Heart left ventricle (tissue), 16 donors: ENCODE results near the gene GPR151. TPM values are rescaled to one million over a fixed set of nuclear protein-coding genes. Genes with fewer than 3 reads are reported as not detected.
A peak's percentile ranks its signal among the peaks of the same experiment; 100 is the strongest.

Experiments
- ATAC-seq, 4 donors: fragments of 200-7000 bp; cut with Tn5 transposase; one replicate each; pipeline ENCODE4 v1.9.1; 2020 to 2022; ENCODE audit warnings: moderate library complexity in 4 of 4, mild to moderate bottlenecking in 3 of 4, moderate number of reproducible peaks in 1 of 4
- DNase-seq, 5 donors: peaks; one replicate each; pipeline ENCODE4 v3.0.0-alpha.2; 2020
- H3K27ac ChIP-seq, 12 donors: fragments of 200-600 bp; sonication (generic) in 4 of 12; one replicate each; pipeline versions ENCODE4 v1.5.0 to v1.8.0; 2016 to 2022; ENCODE audit warnings: mild to moderate bottlenecking in 2 of 12
- H3K27me3 ChIP-seq, 9 donors: fragments of 200-600 bp; sonication (generic) in 2 of 9; one replicate each; pipeline versions ENCODE4 v1.5.1 to v1.8.0; 2016 to 2022; ENCODE audit warnings: mild to moderate bottlenecking in 3 of 9
- H3K36me3 ChIP-seq, 9 donors: fragments of 200-600 bp; sonication (generic) in 2 of 9; one replicate each; pipeline versions ENCODE4 v1.5.0 to v1.8.0; 2018 to 2022; ENCODE audit warnings: mild to moderate bottlenecking in 2 of 9
- H3K4me1 ChIP-seq, 12 donors: fragments of 200-600 bp; sonication (generic) in 4 of 12; one replicate each; pipeline versions ENCODE4 v1.5.0 to v1.8.0; 2016 to 2022; ENCODE audit warnings: mild to moderate bottlenecking in 3 of 12
- H3K4me3 ChIP-seq, 12 donors: fragments of 200-600 bp; sonication (generic) in 4 of 12; one replicate each; pipeline versions ENCODE4 v1.5.0 to v1.8.0; 2017 to 2022; ENCODE audit warnings: mild to moderate bottlenecking in 9 of 12, moderate library complexity in 4 of 12
- H3K9me3 ChIP-seq, 12 donors: fragments of 200-600 bp; sonication (generic) in 4 of 12; one replicate each; pipeline versions ENCODE4 v1.5.0 to v1.8.0; 2016 to 2022; ENCODE audit warnings: mild to moderate bottlenecking in 1 of 12
- CTCF ChIP-seq, 12 donors: fragments of 200-600 bp; sonication (generic) in 4 of 12; IDR thresholded peaks; one replicate each; pipeline versions ENCODE4 v1.5.0 to v1.8.0; 2018 to 2022; ENCODE audit warnings: antibody characterized with exemption in 12 of 12, mild to moderate bottlenecking in 5 of 12
- POLR2A ChIP-seq, 2 donors: fragments of 450-650 bp; IDR thresholded peaks; one replicate each; pipeline ENCODE4 v1.6.1; 2017; ENCODE audit warnings: antibody characterized with exemption in 2 of 2, mild to moderate bottlenecking in 2 of 2, moderate library complexity in 2 of 2
- WGBS, 4 donors: extraction: QIAGEN DNeasy Blood & Tissue Kit in 2 of 4; methylation state at CpG; one replicate each; pipeline versions ENCODE4 v1.1.5 to v1.1.7; 2013 to 2018; 5-methylcytosine and 5-hydroxymethylcytosine counted together
- intact Hi-C, 10 donors: fragments of 100-400 bp; cut with DNase I; formaldehyde crosslinking; loops; one replicate each; pipeline versions ENCODE4 v1.11.1 to v1.14.2; 2022
- polyA plus RNA-seq, 2 donors: library from polyadenylated mRNA; stranded (reverse); fragments of 200-250 nt; gene quantifications; one replicate each; pipeline ENCODE4 v1.2.3, GENCODE V29; 2013
- total RNA-seq, 9 donors: library from RNA; depleted of rRNA in 2 of 9; stranded (reverse); fragments of >200 nt in 2 of 9; fragmentation: NEBNext Ultra II Directional in 3 of 9; extraction: Animal tissue kit (Norgen Biotek cat#: 25700) in 3 of 9; gene quantifications; one replicate each; pipeline versions ENCODE4 v1.1.0 to v1.2.4, GENCODE V29; 2016 to 2023
- donor health status: ischemic (EF 13 %, LVEDD 7.1; RV severe dilation, severe dysfunction).
- donor health status: healthy with polysubstance abuse.
- donor health status: DM: no; HTN: yes; CAD: no.
- donor health status: DM: no; HTN: no; CAD: no.
- donor health status: ischemic (EF 25% LVEDD 6.9; RV normal size, moderate dysfunction).
- donor health status: ischemic (EF 25% LVEDD 5.7; RV mildly dilated, moderate dysfunction).
- donor health status: healthy.
- donor health status: DM: yes; HTN: yes; CAD: no.
- donor health status: ischemic (EF 35%, LVEDD 5.7; RV mildly dilated, moderate dysfunction).
- donor health status: nonischemic (EF 11% LVEDD 7.7; RV severe dilation, severe dysfunction).
- donor health status: DM: yes; HTN: yes; CAD: no.
- donor health status: PGD.
- donor health status: ischemic (EF 29% LVEDD 5.4; RV normal size, mild dysfunction).
- donor health status: nonischemic (EF 23%, LVEDD 6.1; RV moderate dilation, normal function).

GPR151 gene
- total and polyA plus RNA-seq, 11 donors = not detected

- peak in 2 of 4 donors; percentile 52 to 62 for ATAC-seq
- intact Hi-C loops = loop anchor here in 5 of 10 donors (2.0 to 5.0 kb wide), 3 partner anchors 433 to 655 kb away; no protein-coding TSS in a partner anchor
- TF ChIP-seq POLR2A (IDR thresholded peaks at IDR 0.05) (no peak), CTCF (IDR thresholded peaks at IDR 0.05) (peak; percentile 60 to 83 (median 70))
- 41 to 46% (median 42%) methylated on average over 7 of the region's 7 CpGs for WGBS, 4 donors
- H3K9me3 ChIP-seq = no peaks in the 10 kb centered on the region
- H3K27me3 ChIP-seq = peaks cover 0 to under 1% (median 0%) of the 10 kb centered on the region in 9 donors
- H3K4me1 ChIP-seq = no peaks in the 10 kb centered on the region
- H3K36me3 ChIP-seq = no peaks in the 10 kb centered on the region
- no peak overlapping the region for H3K27ac ChIP-seq
- DNase-seq = peak in 4 of 5 donors; percentile 34 to 48 (median 41)
- no peak overlapping the region for H3K4me3 ChIP-seq
Observed at GRCh38 chr5:146533260-146533857, 17.4 kb upstream of the GPR151 start.

GRCh38 chr5:146529984-146530383 is 14.0 kb upstream of the GPR151 start:
- no peak for ATAC-seq
- 17 to 85% (median 65%) methylated on average over 1 to 2 of the region's 2 CpGs for WGBS, 4 donors
- H3K4me1 ChIP-seq = no peaks in the 10 kb centered on the region
- H3K27ac ChIP-seq = no peak overlapping the region
- no peak for DNase-seq
- intact Hi-C loops = loop anchor here in 3 of 10 donors (5.0 kb wide), 1 partner anchor 657 kb away; no protein-coding TSS in a partner anchor
- peaks cover 0 to 14% (median 0%) of the 10 kb centered on the region in 9 donors for H3K27me3 ChIP-seq
- no peak overlapping the region for H3K4me3 ChIP-seq
- no peaks in the 10 kb centered on the region for H3K9me3 ChIP-seq
- H3K36me3 ChIP-seq = no peaks in the 10 kb centered on the region
- TF ChIP-seq CTCF (IDR thresholded peaks at IDR 0.05) (no peak), POLR2A (IDR thresholded peaks at IDR 0.05) (no peak)

- Histone ChIP-seq H3K4me1 (no peaks in the 10 kb centered on the region), H3K36me3 (no peaks in the 10 kb centered on the region), H3K27ac (no peak overlapping the region), H3K27me3 (peaks cover 0 to 14% (median 0%) of the 10 kb centered on the region in 9 donors), H3K9me3 (no peaks in the 10 kb centered on the region), H3K4me3 (no peak overlapping the region)
- TF ChIP-seq CTCF (IDR thresholded peaks at IDR 0.05) = no peak
- no peak for TF ChIP-seq POLR2A (IDR thresholded peaks at IDR 0.05)
- intact Hi-C loops = no loop called here
- 63 to 73% (median 68%) methylated on average over 4 of the region's 4 CpGs for WGBS, 4 donors
- no peak for DNase-seq
- no peak for ATAC-seq
Observed at GRCh38 chr5:146528236-146528635, 12.2 kb upstream of the GPR151 start.

GRCh38 chr5:146527785-146528184 is 11.8 kb upstream of the GPR151 start:
- H3K27ac ChIP-seq = no peak overlapping the region
- no peaks in the 10 kb centered on the region for H3K9me3 ChIP-seq
- peaks cover 0 to 14% (median 0%) of the 10 kb centered on the region in 9 donors for H3K27me3 ChIP-seq
- no peak for ATAC-seq
- H3K4me1 ChIP-seq = no peaks in the 10 kb centered on the region
- TF ChIP-seq POLR2A (IDR thresholded peaks at IDR 0.05) = no peak
- TF ChIP-seq CTCF (IDR thresholded peaks at IDR 0.05) = no peak
- no peak for DNase-seq
- intact Hi-C loops = no loop called here
- no peaks in the 10 kb centered on the region for H3K36me3 ChIP-seq
- no peak overlapping the region for H3K4me3 ChIP-seq
- WGBS, 4 donors = 76 to 82% (median 79%) methylated on average over 3 of the region's 3 CpGs
